Endothelial cell of umbilical vein (primary cell): ENCODE results near the gene TRMT1. TPM values are rescaled to one million over a fixed set of nuclear protein-coding genes. Genes with fewer than 3 reads are reported as not detected.

Source experiments
- BruUV-seq: library from RNA; stranded (reverse); fragments of 400-500 nt; replicated peaks from 2 replicates; lab custom pipeline; 2021; lab: Mats Ljungman, UMichigan
- CTCF ChIA-PET: fragments of 300-600, 350-600 bp; sonication (Branson Sonifier 250); formaldehyde crosslinking; loops from one replicate; lab custom pipeline; 2021; ENCODE audit warnings: antibody characterized with exemption, inconsistent platforms; lab: Charles Lee
- POLR2A ChIA-PET: fragments of 300-600, 350-600 bp; sonication (Branson Sonifier 250); formaldehyde crosslinking; loops from one replicate; lab custom pipeline; 2021; ENCODE audit warnings: antibody characterized with exemption, inconsistent platforms; lab: Charles Lee
- DNase-seq: peaks from one replicate; pipeline ENCODE4 v3.0.0-alpha.2; 2011; ENCODE audit warnings: low read depth, low spot score
- FAIRE-seq: peaks from 2 replicates; lab custom pipeline; 2011; peaks lifted over from hg19 to GRCh38; lab: Jason Lieb, UNC
- H2AFZ ChIP-seq: 2 replicates; pipeline ENCODE4 v1.6.0; 2012; ENCODE audit warnings: low read depth, low read length, control low read depth, inconsistent platforms
- H3K27ac ChIP-seq: 2 replicates; pipeline ENCODE4 v1.5.1; 2011; ENCODE audit warnings: low read depth, mild to moderate bottlenecking, control low read depth, low read length, moderate library complexity; ENCODE audit not compliant: insufficient read depth
- H3K27me3 ChIP-seq, 2 experiments: 2 replicates each; pipeline versions ENCODE4 v1.6.0 to v1.6.1; 2011; ENCODE audit warnings: low read length in 2 of 2, mixed read lengths in 1 of 2; ENCODE audit not compliant: control insufficient read depth in 2 of 2, insufficient read depth in 2 of 2
- H3K36me3 ChIP-seq, 2 experiments: 2 replicates in 1 of 2; 3 replicates in 1 of 2; pipeline ENCODE4 v1.5.1; 2011; ENCODE audit warnings: low read length in 2 of 2, mild to moderate bottlenecking in 1 of 2, moderate library complexity in 1 of 2; ENCODE audit not compliant: control insufficient read depth in 2 of 2, insufficient read depth in 2 of 2; ENCODE audit errors: extremely low read depth in 1 of 2
- H3K4me1 ChIP-seq: 3 replicates; pipeline ENCODE4 v1.5.1; 2011; ENCODE audit warnings: mild to moderate bottlenecking, low read length; ENCODE audit not compliant: control insufficient read depth, insufficient read depth; ENCODE audit errors: extremely low read depth
- H3K4me2 ChIP-seq: 2 replicates; pipeline ENCODE4 v1.6.1; 2011; ENCODE audit warnings: low read length, control low read depth, mixed read lengths; ENCODE audit not compliant: insufficient read depth
- H3K4me3 ChIP-seq, 3 experiments: fragments of 200-600 bp in 1 of 3; sonication (generic), shearing (Covaris generic) in 1 of 3; replicated peaks in 1 of 3; 2 replicates each; pipeline ENCODE4 v1.5.1; 2011 to 2016; ENCODE audit warnings: control low read depth in 3 of 3, low read length in 3 of 3, mild to moderate bottlenecking in 2 of 3, inconsistent platforms in 1 of 3, low read depth in 1 of 3, moderate library complexity in 1 of 3; ENCODE audit not compliant: insufficient read depth in 1 of 3
- H3K79me2 ChIP-seq: 2 replicates; pipeline ENCODE4 v1.6.0; 2012; ENCODE audit warnings: low read length, inconsistent platforms; ENCODE audit not compliant: control insufficient read depth, insufficient read depth
- H3K9ac ChIP-seq: replicated peaks from 2 replicates; pipeline ENCODE3; 2011; ENCODE audit warnings: low read length, control low read depth; ENCODE audit not compliant: insufficient read depth; ENCODE audit errors: extremely low read depth
- H3K9me1 ChIP-seq: replicated peaks from 3 replicates; pipeline ENCODE4 v1.6.0; 2011; ENCODE audit warnings: mild to moderate bottlenecking, low read length; ENCODE audit not compliant: control insufficient read depth, insufficient read depth; ENCODE audit errors: extremely low read depth
- H3K9me3 ChIP-seq: replicated peaks from 2 replicates; pipeline ENCODE4 v1.5.1; 2012; ENCODE audit warnings: low read length, inconsistent platforms; ENCODE audit not compliant: control insufficient read depth, insufficient read depth
- H4K20me1 ChIP-seq: replicated peaks from 2 replicates; pipeline ENCODE3; 2011; ENCODE audit warnings: mild to moderate bottlenecking, low read length; ENCODE audit not compliant: control insufficient read depth, insufficient read depth; ENCODE audit errors: extremely low read depth
- CTCF ChIP-seq, 2 donors: IDR thresholded peaks; 1 replicate in 1 of 2; 2 replicates in 1 of 2; pipeline ENCODE4 v1.5.1; 2011; ENCODE audit warnings: low read length in 2 of 2, mild to moderate bottlenecking in 2 of 2, moderate library complexity in 2 of 2, control low read depth in 1 of 2, inconsistent platforms in 1 of 2, low read depth in 1 of 2; ENCODE audit not compliant: insufficient read depth in 1 of 2; ENCODE audit errors: extremely low read depth in 1 of 2
- JUN ChIP-seq: IDR thresholded peaks from 2 replicates; pipeline ENCODE4 v1.6.1; 2011; ENCODE audit warnings: borderline replicate concordance, low read depth; ENCODE audit not compliant: insufficient read length, insufficient read depth
- dilution Hi-C: fragments of 300-500 bp; cut with MboI; formaldehyde crosslinking; loops from one replicate; pipeline ENCODE4 v1.15.0; 2019; ENCODE audit warnings: low sequenced_read_pairs; ENCODE audit not compliant: extremely low pct_ligation_motif_present
- intact Hi-C: fragments of 100-400 bp; cut with micrococcal nuclease; formaldehyde crosslinking; loops from one replicate; pipeline ENCODE4 v1.10.0; 2022
- polyA plus RNA-seq, 4 experiments: library from polyadenylated mRNA; depleted of rRNA in 3 of 4; stranded (reverse) in 3 of 4; unstranded in 1 of 4; fragments of >200 nt; gene quantifications; 2 replicates each; pipeline versions ENCODE4 v1.2.1 to v1.2.3, GENCODE V29; 2011 to 2012; ENCODE audit warnings: missing spikeins in 1 of 4
- total RNA-seq: library from RNA; stranded (reverse); gene quantifications from 2 replicates; pipeline ENCODE4 v1.2.3, GENCODE V29; 2021

The TRMT1 gene
- total and polyA plus RNA-seq, 2 donors (not counting 3 experiments of a cell fraction or from before 2014, with no cell fraction given), result 46.3 to 53.0 TPM

- intact Hi-C loops, result no loop called here
- Histone ChIP-seq H2AFZ (no peak overlapping the region), H3K4me2 (no peak overlapping the region), H3K9me3 (no peaks in the 10 kb centered on the region), H3K27ac (peak overlapping the region; percentile 61), H3K4me3 (no peak overlapping the region), H3K9me1 (no peaks in the 10 kb centered on the region), H3K36me3 (no peaks in the 10 kb centered on the region), H3K79me2 (no peaks in the 10 kb centered on the region), H3K4me1 (peaks cover 69% of the 10 kb centered on the region), H3K27me3 (no peaks in the 10 kb centered on the region), H3K9ac (peak overlapping the region; percentile 33), H4K20me1 (no peaks in the 10 kb centered on the region)
- BruUV-seq, result no TSS peak
- ChIA-PET CTCF (interaction anchor here (1.0 to 15.7 kb wide), 6 partner anchors 14 to 91 kb away, joined by 4 to 463 read pairs (median 34); no protein-coding TSS in a partner anchor), POLR2A (interaction anchor here (0.9 kb wide), 1 partner anchor 38 kb away, joined by 3 read pairs; no protein-coding TSS in a partner anchor)
- DNase-seq (no peak), FAIRE-seq (peak; percentile 55)
- dilution Hi-C loops, result no loop called here
- TF ChIP-seq CTCF (IDR thresholded peaks at IDR 0.05; ENCODE audit: extremely low read depth in 1 of 2, insufficient read depth in 1 of 2, low read depth in 1 of 2, low read length in 2 of 2), result no peak
- no peak for TF ChIP-seq JUN
These were observed 60.4 kb downstream of the TRMT1 start for GRCh38 chr19:13056052-13056660.
